ENCODE measurements around the gene ARMS2.

Gene ARMS2

GRCh38 chr10:122481296-122482056 is 27.0 kb downstream of the ARMS2 start:
- DNase-seq (ENCODE audit: low read depth): no peak
- no peak overlapping the region for H3K4me3 ChIP-seq (ENCODE audit: control insufficient read depth, low read depth, low read length)
- TF ChIP-seq CTCF (IDR thresholded peaks at IDR 0.05; ENCODE audit: control insufficient read depth, insufficient read depth, low read depth, low read length, missing control alignments): no peak

GRCh38 chr10:122484276-122485060 is 30.0 kb downstream of the ARMS2 start:
- TF ChIP-seq CTCF (IDR thresholded peaks at IDR 0.05; ENCODE audit: control insufficient read depth, insufficient read depth, low read depth, low read length, missing control alignments): no peak
- no peak overlapping the region for H3K4me3 ChIP-seq (ENCODE audit: control insufficient read depth, low read depth, low read length)
- no peak for DNase-seq (ENCODE audit: low read depth)

- DNase-seq (ENCODE audit: low read depth): no peak
- no peak for TF ChIP-seq CTCF (IDR thresholded peaks at IDR 0.05; ENCODE audit: control insufficient read depth, insufficient read depth, low read depth, low read length, missing control alignments)
- H3K4me3 ChIP-seq (ENCODE audit: control insufficient read depth, low read depth, low read length): no peak overlapping the region
These were observed 31.2 kb downstream of the ARMS2 start for GRCh38 chr10:122485670-122486069.

- TF ChIP-seq CTCF (IDR thresholded peaks at IDR 0.05; ENCODE audit: control insufficient read depth, insufficient read depth, low read depth, low read length, missing control alignments): no peak
- no peak overlapping the region for H3K4me3 ChIP-seq (ENCODE audit: control insufficient read depth, low read depth, low read length)
- DNase-seq (ENCODE audit: low read depth): no peak
These were observed 32.1 kb downstream of the ARMS2 start for GRCh38 chr10:122486406-122487080.

GRCh38 chr10:122487174-122487765 is 32.8 kb downstream of the ARMS2 start:
- no peak overlapping the region for H3K4me3 ChIP-seq (ENCODE audit: control insufficient read depth, low read depth, low read length)
- no peak for DNase-seq (ENCODE audit: low read depth)
- no peak for TF ChIP-seq CTCF (IDR thresholded peaks at IDR 0.05; ENCODE audit: control insufficient read depth, insufficient read depth, low read depth, low read length, missing control alignments)

- TF ChIP-seq CTCF (IDR thresholded peaks at IDR 0.05; ENCODE audit: control insufficient read depth, insufficient read depth, low read depth, low read length, missing control alignments): no peak
- no peak overlapping the region for H3K4me3 ChIP-seq (ENCODE audit: control insufficient read depth, low read depth, low read length)
- DNase-seq (ENCODE audit: low read depth): no peak
These were observed 35.8 kb downstream of the ARMS2 start for GRCh38 chr10:122490268-122490667.

Data from AG09309 (cell line).